ENCODE results near the gene PLEKHA3. TPM values are rescaled to one million over a fixed set of nuclear protein-coding genes. Genes with fewer than 3 reads are reported as not detected.
A peak's percentile ranks its signal among the peaks of the same experiment; 100 is the strongest.

Gene PLEKHA3
- total and polyA plus RNA-seq, 5 donors from 2014 or later: 26.4 to 39.0 (median 28.2) TPM

GRCh38 chr2:178531168-178531567, 50.9 kb downstream of the PLEKHA3 start:
- peak overlapping the region in 1 of 4 donors; percentile 39 for H3K4me3 Mint-ChIP-seq
- H3K27me3 Mint-ChIP-seq: no peaks in the 10 kb centered on the region
- peaks cover 0 to 6% (median 0%) of the 10 kb centered on the region in 7 donors for H3K9me3 Mint-ChIP-seq
- H3K36me3 Mint-ChIP-seq: peaks cover 76% of the 10 kb centered on the region
- Histone ChIP-seq H3K4me3 (ENCODE audit: low read depth, low read length) (no peak overlapping the region), H3K36me3 (ENCODE audit: control insufficient read depth, insufficient read depth, low read length) (peaks cover 72% of the 10 kb centered on the region), H3K27ac (ENCODE audit: insufficient read depth, low read length, poor library complexity, severe bottlenecking) (no peak overlapping the region), H3K9me3 (ENCODE audit: control insufficient read depth in 2 of 2, low read length in 2 of 2) (no peaks in the 10 kb centered on the region), H3K4me1 (ENCODE audit: control insufficient read depth, insufficient read depth, low read length, poor library complexity, severe bottlenecking) (no peaks in the 10 kb centered on the region), H3K27me3 (ENCODE audit: control insufficient read depth, insufficient read depth, low read length) (no peaks in the 10 kb centered on the region)
- no peak for ATAC-seq (ENCODE audit: low read depth in 2 of 2)
- peak overlapping the region in 2 of 3 donors; percentile 8 to 77 for H3K27ac Mint-ChIP-seq
- H3K4me1 Mint-ChIP-seq: peaks cover 10 to 42% (median 25%) of the 10 kb centered on the region in 4 donors
- no peak for DNase-seq

DNA sequence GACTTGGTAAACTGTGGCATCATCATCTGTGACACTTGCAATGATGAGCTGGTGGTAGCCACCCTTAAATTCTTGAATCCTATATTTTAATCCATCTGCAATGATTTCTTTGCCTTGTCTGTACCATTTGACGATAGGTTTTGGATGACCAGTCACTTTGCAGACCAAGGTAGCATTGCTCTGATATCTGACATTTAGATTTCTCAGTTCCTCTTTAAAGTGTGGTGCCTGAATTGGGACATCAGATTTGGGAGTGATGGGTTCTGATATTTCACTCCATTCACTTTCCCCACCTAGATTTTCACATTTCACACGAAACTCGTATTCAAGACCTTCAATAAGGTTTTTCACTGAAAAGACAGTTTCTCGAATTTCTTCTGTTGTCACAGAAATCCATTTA, 55.8 kb downstream of the PLEKHA3 start:
- Histone ChIP-seq H3K4me1 (ENCODE audit: control insufficient read depth, insufficient read depth, low read length, poor library complexity, severe bottlenecking) (no peaks in the 10 kb centered on the region), H3K4me3 (ENCODE audit: low read depth, low read length) (no peak overlapping the region), H3K9me3 (ENCODE audit: control insufficient read depth in 2 of 2, low read length in 2 of 2) (no peaks in the 10 kb centered on the region), H3K27me3 (ENCODE audit: control insufficient read depth, insufficient read depth, low read length) (no peaks in the 10 kb centered on the region), H3K27ac (ENCODE audit: insufficient read depth, low read length, poor library complexity, severe bottlenecking) (no peak overlapping the region), H3K36me3 (ENCODE audit: control insufficient read depth, insufficient read depth, low read length) (peaks cover 94% of the 10 kb centered on the region)
- peaks cover 77% of the 10 kb centered on the region for H3K36me3 Mint-ChIP-seq
- H3K9me3 Mint-ChIP-seq: peaks cover 0 to 6% (median 0%) of the 10 kb centered on the region in 7 donors
- peaks cover 4 to 14% (median 9%) of the 10 kb centered on the region in 4 donors for H3K4me1 Mint-ChIP-seq
- DNase-seq (no peak), ATAC-seq (ENCODE audit: low read depth in 2 of 2) (no peak)
- H3K4me3 Mint-ChIP-seq: no peak overlapping the region
- H3K27me3 Mint-ChIP-seq: no peaks in the 10 kb centered on the region
- H3K27ac Mint-ChIP-seq: no peak overlapping the region

- H3K27ac ChIP-seq (ENCODE audit: insufficient read depth, low read length, poor library complexity, severe bottlenecking): no peak overlapping the region
- peaks cover 98% of the 10 kb centered on the region for H3K36me3 ChIP-seq (ENCODE audit: control insufficient read depth, insufficient read depth, low read length)
- Mint-ChIP-seq H3K9me3 (no peaks in the 10 kb centered on the region), H3K27me3 (no peaks in the 10 kb centered on the region), H3K4me1 (peaks cover 0 to 7% (median 4%) of the 10 kb centered on the region in 4 donors), H3K36me3 (peaks cover 81% of the 10 kb centered on the region), H3K27ac (no peak overlapping the region), H3K4me3 (no peak overlapping the region)
- H3K4me1 ChIP-seq (ENCODE audit: control insufficient read depth, insufficient read depth, low read length, poor library complexity, severe bottlenecking): no peaks in the 10 kb centered on the region
- DNase-seq (no peak), ATAC-seq (ENCODE audit: low read depth in 2 of 2) (no peak)
- H3K27me3 ChIP-seq (ENCODE audit: control insufficient read depth, insufficient read depth, low read length): no peaks in the 10 kb centered on the region
- H3K9me3 ChIP-seq (ENCODE audit: control insufficient read depth in 2 of 2, low read length in 2 of 2): no peaks in the 10 kb centered on the region
- no peak overlapping the region for H3K4me3 ChIP-seq (ENCODE audit: low read depth, low read length)
Observed at GRCh38 chr2:178542161-178542560, 61.9 kb downstream of the PLEKHA3 start.

GRCh38 chr2:178542569-178542968, 62.3 kb downstream of the PLEKHA3 start:
- Mint-ChIP-seq H3K4me3 (no peak overlapping the region), H3K9me3 (no peaks in the 10 kb centered on the region), H3K27me3 (no peaks in the 10 kb centered on the region), H3K4me1 (peaks cover 0 to 7% (median 4%) of the 10 kb centered on the region in 4 donors), H3K27ac (no peak overlapping the region), H3K36me3 (peaks cover 84% of the 10 kb centered on the region)
- ATAC-seq (ENCODE audit: low read depth in 2 of 2) (no peak), DNase-seq (no peak)
- Histone ChIP-seq H3K36me3 (ENCODE audit: control insufficient read depth, insufficient read depth, low read length) (peaks cover 98% of the 10 kb centered on the region), H3K4me3 (ENCODE audit: low read depth, low read length) (no peak overlapping the region), H3K9me3 (ENCODE audit: control insufficient read depth in 2 of 2, low read length in 2 of 2) (no peaks in the 10 kb centered on the region), H3K27ac (ENCODE audit: insufficient read depth, low read length, poor library complexity, severe bottlenecking) (no peak overlapping the region), H3K4me1 (ENCODE audit: control insufficient read depth, insufficient read depth, low read length, poor library complexity, severe bottlenecking) (no peaks in the 10 kb centered on the region), H3K27me3 (ENCODE audit: control insufficient read depth, insufficient read depth, low read length) (no peaks in the 10 kb centered on the region)

DNA sequence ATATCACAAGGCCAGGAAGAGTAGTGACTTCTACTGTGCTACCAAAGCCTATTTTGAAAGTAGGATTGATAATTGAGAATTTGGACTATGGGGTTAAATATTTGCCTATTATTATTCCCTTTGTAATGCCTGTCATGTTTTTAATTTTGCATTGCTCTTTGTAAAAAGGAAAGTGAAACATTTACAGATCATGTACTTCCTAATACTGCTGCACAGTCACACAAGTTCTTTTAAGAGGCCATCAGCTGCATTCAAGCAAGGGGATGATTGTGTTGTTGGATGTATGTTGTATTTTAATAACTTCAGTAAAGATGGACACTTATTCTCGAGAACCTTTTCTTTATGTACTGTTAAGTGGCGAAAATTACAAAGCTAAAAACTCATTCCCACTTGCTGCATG, 70.1 kb downstream of the PLEKHA3 start:
- no peak overlapping the region for H3K4me3 ChIP-seq (ENCODE audit: low read depth, low read length)
- Mint-ChIP-seq H3K4me3 (no peak overlapping the region), H3K9me3 (peaks cover 0 to 2% (median 0%) of the 10 kb centered on the region in 7 donors), H3K36me3 (peaks cover 93% of the 10 kb centered on the region), H3K4me1 (no peaks in the 10 kb centered on the region), H3K27ac (no peak overlapping the region), H3K27me3 (no peaks in the 10 kb centered on the region)
- ATAC-seq (ENCODE audit: low read depth in 2 of 2) (no peak), DNase-seq (peak in 1 of 3 donors; percentile 17)
- H3K9me3 ChIP-seq (ENCODE audit: control insufficient read depth in 2 of 2, low read length in 2 of 2): no peaks in the 10 kb centered on the region
- no peaks in the 10 kb centered on the region for H3K27me3 ChIP-seq (ENCODE audit: control insufficient read depth, insufficient read depth, low read length)
- H3K4me1 ChIP-seq (ENCODE audit: control insufficient read depth, insufficient read depth, low read length, poor library complexity, severe bottlenecking): no peaks in the 10 kb centered on the region
- H3K27ac ChIP-seq (ENCODE audit: insufficient read depth, low read length, poor library complexity, severe bottlenecking): no peak overlapping the region
- peaks cover 98% of the 10 kb centered on the region for H3K36me3 ChIP-seq (ENCODE audit: control insufficient read depth, insufficient read depth, low read length)

DNA sequence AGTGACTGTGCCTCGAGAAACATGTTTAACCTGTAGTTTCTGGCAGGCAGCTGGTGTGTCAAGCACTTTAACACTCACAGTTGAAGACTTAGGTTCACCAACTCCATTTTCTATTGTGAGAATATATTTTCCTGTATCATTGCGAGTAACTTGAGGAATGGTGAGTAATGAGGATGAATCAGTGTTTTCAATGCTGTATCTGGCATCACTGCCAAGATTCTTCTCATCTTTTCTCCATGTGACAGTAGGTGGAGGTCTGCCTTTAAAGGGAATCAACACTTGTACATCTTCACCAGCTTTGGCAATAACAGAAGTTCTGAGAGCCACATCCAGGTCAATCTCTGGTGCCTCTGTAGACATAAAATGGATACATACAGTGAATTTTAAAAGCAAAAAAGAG, 72.8 kb downstream of the PLEKHA3 start:
- Mint-ChIP-seq H3K4me1 (no peaks in the 10 kb centered on the region), H3K27me3 (no peaks in the 10 kb centered on the region), H3K36me3 (peaks cover 89% of the 10 kb centered on the region), H3K27ac (no peak overlapping the region), H3K9me3 (peaks cover 0 to 10% (median 0%) of the 10 kb centered on the region in 7 donors), H3K4me3 (no peak overlapping the region)
- H3K4me3 ChIP-seq (ENCODE audit: low read depth, low read length): no peak overlapping the region
- H3K4me1 ChIP-seq (ENCODE audit: control insufficient read depth, insufficient read depth, low read length, poor library complexity, severe bottlenecking): no peaks in the 10 kb centered on the region
- no peak for ATAC-seq (ENCODE audit: low read depth in 2 of 2)
- H3K27me3 ChIP-seq (ENCODE audit: control insufficient read depth, insufficient read depth, low read length): no peaks in the 10 kb centered on the region
- H3K27ac ChIP-seq (ENCODE audit: insufficient read depth, low read length, poor library complexity, severe bottlenecking): no peak overlapping the region
- H3K36me3 ChIP-seq (ENCODE audit: control insufficient read depth, insufficient read depth, low read length): peaks cover 89% of the 10 kb centered on the region
- DNase-seq: no peak
- H3K9me3 ChIP-seq (ENCODE audit: control insufficient read depth in 2 of 2, low read length in 2 of 2): no peaks in the 10 kb centered on the region

Other genes starting within 250 kb of the PLEKHA3 start
- gene PRKRA, start 29.3 kb upstream of the PLEKHA3 start, total RNA-seq: 103 TPM
- gene PRKRA, start 29.3 kb upstream of the PLEKHA3 start, polyA plus RNA-seq: 10 to 100 TPM; 50.8 to 58.6 (median 52.7) TPM
- 3.1 TPM for gene PJVK, start 29.1 kb upstream of the PLEKHA3 start, total RNA-seq
- under 1 TPM; 0.22 to 0.72 (median 0.45) TPM for gene PJVK, start 29.1 kb upstream of the PLEKHA3 start, polyA plus RNA-seq
- 0.59 TPM for gene FKBP7, start 1.9 kb upstream of the PLEKHA3 start, total RNA-seq
- gene FKBP7, start 1.9 kb upstream of the PLEKHA3 start, polyA plus RNA-seq: 1 to 10 TPM in 2 of 4 donors, under 1 TPM in 2; 0.42 to 3.1 (median 1.0) TPM